GM18526 (cell line): Measurements from ENCODE around the gene RAB7B.

Experiments used
- POLR2A ChIP-seq: IDR thresholded peaks from 3 replicates; pipeline ENCODE4 v1.6.1; 2011; ENCODE audit not compliant: insufficient read length; ENCODE audit errors: extremely low read depth

RAB7B gene

DNA sequence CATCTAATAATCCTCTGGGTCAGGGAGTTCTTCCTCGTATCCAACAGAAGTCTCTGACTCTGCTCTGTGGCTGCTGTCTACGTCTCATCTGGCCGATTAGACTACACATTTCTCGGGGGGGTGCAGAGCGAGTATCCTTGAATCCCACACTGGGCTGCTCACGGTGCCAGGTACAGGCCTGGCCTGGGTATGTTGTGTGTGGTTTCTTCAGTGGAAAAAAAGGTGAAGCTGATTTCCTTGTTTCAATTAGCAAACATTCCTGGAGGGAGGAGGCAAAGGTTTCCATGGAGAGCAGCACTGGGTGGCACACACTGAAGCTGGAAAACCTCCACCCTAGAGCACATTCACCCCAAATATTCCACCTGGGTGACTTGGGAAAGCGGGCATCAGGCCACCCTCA lies 2.0 kb upstream of the RAB7B start:
- TF ChIP-seq POLR2A, result no peak

DNA sequence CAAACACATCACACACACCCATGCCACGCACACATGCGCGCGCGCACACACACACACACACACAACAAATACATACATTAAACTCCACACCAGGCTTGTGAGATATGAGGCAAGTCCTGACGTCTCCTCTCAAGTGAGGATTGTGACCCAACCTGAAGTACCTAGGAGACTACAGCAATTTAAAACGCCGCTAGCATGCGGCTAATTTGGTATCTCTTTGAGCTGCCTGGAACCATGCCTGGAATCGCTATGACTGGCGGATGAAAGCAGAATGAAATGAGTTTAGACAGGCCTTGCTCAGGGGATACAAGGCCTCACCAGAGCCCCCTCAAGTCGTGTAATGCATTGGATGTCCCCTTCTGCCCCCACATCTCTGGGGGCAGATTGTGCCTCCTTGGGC lies 1.6 kb upstream of the RAB7B start:
- no peak for TF ChIP-seq POLR2A

GRCh38 chr1:206003854-206004800 lies 932 bp upstream of the RAB7B start:
- no peak for TF ChIP-seq POLR2A

DNA sequence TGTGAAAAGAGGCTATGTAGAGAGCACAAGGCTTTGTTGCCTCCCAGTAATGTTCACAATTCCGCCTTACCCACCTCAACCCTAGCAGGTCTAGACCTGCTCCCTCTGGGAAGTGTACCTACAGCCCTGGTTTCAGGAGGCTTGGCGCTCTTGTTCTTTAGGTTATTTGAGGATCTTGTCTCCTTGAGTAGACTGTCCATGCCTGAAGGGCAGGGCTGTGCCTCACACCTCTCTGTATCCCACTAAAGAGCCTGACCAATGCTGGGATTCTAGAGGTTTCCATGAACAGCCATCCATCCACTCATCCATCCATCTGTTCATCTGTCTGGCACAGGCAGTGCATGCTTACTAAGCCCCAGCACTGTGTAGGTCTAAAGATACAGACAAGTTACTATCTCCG lies 1.0 kb downstream of the RAB7B start:
- TF ChIP-seq POLR2A, result no peak

GRCh38 chr1:206001476-206001888 lies 1.7 kb downstream of the RAB7B start:
- no peak for TF ChIP-seq POLR2A

DNA sequence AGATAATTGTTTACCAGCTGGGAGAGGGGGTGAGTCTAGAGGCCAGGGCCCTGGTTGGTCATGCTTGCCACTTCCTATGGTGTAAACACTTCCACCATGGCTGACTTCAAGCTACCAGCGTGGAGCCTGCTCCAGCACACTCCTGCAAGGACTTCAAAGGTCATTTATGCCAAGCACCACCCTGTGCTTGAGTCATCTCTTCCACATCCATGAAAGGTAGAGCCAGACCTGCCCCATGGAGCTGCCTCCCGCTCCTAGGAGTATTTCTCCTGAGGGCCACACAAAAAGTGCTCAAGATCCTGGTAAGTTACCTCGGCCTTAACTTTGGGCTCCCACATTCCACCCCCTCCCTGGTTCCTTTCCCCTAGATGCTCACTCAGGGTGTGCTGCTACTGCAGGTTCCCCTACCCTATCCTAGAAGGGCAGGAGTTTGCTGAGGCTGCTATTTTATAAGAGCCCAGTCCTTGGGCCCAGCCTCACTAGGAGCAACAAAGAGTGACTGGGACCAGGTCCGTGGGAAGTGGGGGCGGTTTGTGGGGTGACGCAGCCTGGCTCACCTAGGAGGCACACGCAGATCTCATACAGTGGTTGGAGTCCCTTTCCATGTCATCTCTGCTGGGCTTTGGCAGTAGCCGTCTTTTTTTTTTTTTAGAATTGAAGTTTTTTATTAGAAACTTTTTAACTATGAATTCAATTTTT lies 2.4 kb downstream of the RAB7B start:
- TF ChIP-seq POLR2A, result no peak

GRCh38 chr1:205998457-205999241 lies 4.5 kb downstream of the RAB7B start:
- no peak for TF ChIP-seq POLR2A

GRCh38 chr1:205994346-205994745 lies 8.8 kb downstream of the RAB7B start:
- TF ChIP-seq POLR2A, result no peak

- no peak for TF ChIP-seq POLR2A
Observed at GRCh38 chr1:205993068-205993467, 10.1 kb downstream of the RAB7B start.

DNA sequence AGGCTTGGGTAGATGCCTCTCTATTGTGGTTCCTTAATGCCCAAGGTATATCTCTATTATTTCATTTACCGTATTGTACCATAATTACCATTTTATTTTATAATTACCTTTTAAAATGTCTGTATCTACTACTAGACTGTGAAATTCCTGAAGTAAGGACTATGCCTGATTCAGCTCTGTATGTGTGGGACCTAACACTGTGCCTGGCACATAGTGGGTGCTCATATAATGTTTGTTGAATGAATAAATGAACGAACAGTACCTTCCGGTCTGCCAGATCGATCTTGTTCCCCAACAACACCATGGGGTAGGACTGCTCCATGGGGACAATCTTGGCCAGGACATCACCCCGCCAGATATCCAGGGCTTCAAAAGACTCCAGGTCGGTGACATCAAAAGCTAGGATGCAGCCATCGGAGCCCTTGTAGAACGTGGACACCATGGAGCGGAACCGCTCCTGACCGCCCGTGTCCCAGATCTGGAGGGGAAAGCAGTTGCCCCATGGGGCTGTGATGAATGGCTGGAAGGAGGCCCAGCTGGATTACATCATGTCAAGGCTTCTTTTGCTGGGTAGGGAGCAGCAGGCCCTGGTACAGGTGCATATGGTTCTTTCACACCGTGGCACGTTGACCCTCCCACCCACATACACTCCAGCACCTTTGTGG lies 10.8 kb downstream of the RAB7B start:
- TF ChIP-seq POLR2A, result no peak

GRCh38 chr1:205991237-205991636 lies 12.0 kb downstream of the RAB7B start:
- TF ChIP-seq POLR2A, result no peak

DNA sequence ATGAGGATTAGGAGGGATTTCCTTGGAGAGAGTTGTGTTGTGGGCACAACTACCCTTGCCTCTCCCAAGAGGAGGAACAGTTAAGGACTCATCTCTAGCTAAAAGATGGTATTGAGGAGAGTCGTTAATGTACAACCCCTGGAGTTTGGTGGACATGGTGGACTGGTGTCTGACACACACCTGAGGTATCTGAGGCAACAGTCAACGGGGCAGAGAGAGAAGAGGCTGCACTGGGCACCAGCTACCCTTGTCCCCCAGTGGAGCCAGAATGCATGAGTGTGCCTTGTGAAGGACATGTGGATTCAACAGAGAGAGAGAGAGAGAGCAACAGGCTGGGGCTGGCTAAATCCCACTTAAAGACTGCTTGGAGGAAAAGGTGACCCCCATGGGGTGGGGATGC lies 13.0 kb downstream of the RAB7B start:
- no peak for TF ChIP-seq POLR2A

DNA sequence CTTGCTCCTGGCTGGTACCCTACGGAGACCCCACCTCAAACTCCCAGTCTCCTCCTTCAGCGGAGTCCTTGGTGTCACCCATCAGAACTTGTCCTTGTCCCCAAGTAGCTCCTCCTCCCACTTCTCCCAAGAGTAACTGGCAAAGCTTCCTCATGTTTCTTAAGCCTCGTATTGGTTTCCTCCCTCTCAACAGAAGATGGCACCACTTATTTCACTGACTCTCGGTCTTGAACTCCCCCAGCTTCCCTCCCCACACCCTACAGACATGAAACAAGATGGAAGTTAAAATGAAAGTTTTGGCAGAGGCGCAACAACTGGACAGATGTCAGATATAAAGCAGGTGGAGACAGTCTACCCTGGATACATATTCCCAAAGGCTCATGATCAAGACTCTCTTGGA lies 13.4 kb downstream of the RAB7B start:
- no peak for TF ChIP-seq POLR2A

- no peak for TF ChIP-seq POLR2A
Observed at GRCh38 chr1:205988585-205988995, 14.6 kb downstream of the RAB7B start.

DNA sequence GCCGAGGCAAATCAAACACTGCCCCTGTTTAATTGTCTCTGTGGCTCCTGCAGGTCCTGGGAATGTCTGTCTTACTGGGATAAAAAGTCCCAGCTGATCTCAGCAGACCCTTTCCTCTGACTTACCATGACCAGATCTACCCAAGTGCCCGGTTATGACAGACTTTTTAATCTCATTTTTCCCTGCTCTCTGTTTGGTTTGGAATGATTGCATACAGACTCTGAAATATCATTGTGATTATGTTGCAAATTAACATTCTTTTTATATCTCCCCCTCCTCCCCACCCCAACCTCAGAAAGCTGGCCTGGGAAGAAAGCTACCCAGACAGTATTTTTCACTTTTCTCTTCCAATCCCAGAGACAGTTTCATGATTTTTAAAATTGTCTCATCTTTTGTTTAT lies 16.3 kb downstream of the RAB7B start:
- no peak for TF ChIP-seq POLR2A
